IMR-90 (cell line): ENCODE measurements around the gene PCCB. TPM values are rescaled to one million over a fixed set of nuclear protein-coding genes. Genes with fewer than 3 reads are reported as not detected.

Experiments used
- ATAC-seq: fragments of 200-7000 bp; cut with Tn5 transposase; 2 replicates; pipeline ENCODE4 v1.9.1; 2020; ENCODE audit warnings: low read depth, mild to moderate bottlenecking, moderate library complexity
- BruUV-seq: library from RNA; stranded (reverse); fragments of 400-500 nt; replicated peaks from 2 replicates; lab custom pipeline; 2021; lab: Mats Ljungman, UMichigan
- CTCF ChIA-PET: fragments of 300-600 bp; formaldehyde crosslinking; extraction: SDS; loops from one replicate; lab custom pipeline; 2021; ENCODE audit warnings: antibody characterized with exemption; lab: Yijun Ruan, JAX
- POLR2A ChIA-PET: fragments of 300-600 bp; sonication (Branson Sonifier 250); formaldehyde crosslinking; loops from one replicate; lab custom pipeline; 2022; ENCODE audit warnings: antibody characterized with exemption; ENCODE audit not compliant: unreplicated experiment; lab: Charles Lee
- DNase-seq: peaks from one replicate; pipeline ENCODE4 v3.0.0; 2013
- H2AFZ ChIP-seq: replicated peaks from 2 replicates; pipeline ENCODE3; 2013; ENCODE audit warnings: low read length, mild to moderate bottlenecking; ENCODE audit not compliant: poor library complexity
- H2AK5ac ChIP-seq: 2 replicates; pipeline ENCODE4 v1.6.1; 2013; ENCODE audit warnings: low read depth, low read length, inconsistent platforms
- H2AK9ac ChIP-seq: replicated peaks from 2 replicates; pipeline ENCODE3; 2013; ENCODE audit warnings: mild to moderate bottlenecking, low read depth, low read length, moderate library complexity; ENCODE audit not compliant: poor library complexity
- H2BK120ac ChIP-seq: 2 replicates; pipeline ENCODE4 v1.6.1; 2013; ENCODE audit warnings: low read depth, low read length, inconsistent platforms
- H2BK15ac ChIP-seq: 3 replicates; pipeline ENCODE4 v1.6.1; 2013; ENCODE audit warnings: low read depth, low read length, inconsistent platforms
- H2BK20ac ChIP-seq: 2 replicates; pipeline ENCODE4 v1.6.1; 2013; ENCODE audit warnings: low read depth, mild to moderate bottlenecking, inconsistent platforms, low read length, moderate library complexity
- H2BK5ac ChIP-seq: 2 replicates; pipeline ENCODE4 v1.6.1; 2013; ENCODE audit warnings: mild to moderate bottlenecking, low read depth, low read length, inconsistent platforms; ENCODE audit not compliant: poor library complexity, severe bottlenecking
- H3K14ac ChIP-seq: replicated peaks from 2 replicates; pipeline ENCODE4 v1.6.1; 2013; ENCODE audit warnings: low read depth, low read length, inconsistent platforms
- H3K18ac ChIP-seq: 2 replicates; pipeline ENCODE4 v1.6.1; 2013; ENCODE audit warnings: low read depth, low read length, control low read depth
- H3K23ac ChIP-seq: 2 replicates; pipeline ENCODE4 v1.6.1; 2013; ENCODE audit warnings: low read depth, low read length, inconsistent platforms
- H3K27ac ChIP-seq: 2 replicates; pipeline ENCODE4 v1.5.1; 2013; ENCODE audit warnings: mild to moderate bottlenecking, control low read depth, low read length; ENCODE audit not compliant: insufficient read depth
- H3K27me3 ChIP-seq: 2 replicates; pipeline ENCODE4 v1.6.1; 2013; ENCODE audit warnings: low read length; ENCODE audit not compliant: control insufficient read depth, insufficient read depth
- H3K36me3 ChIP-seq: 2 replicates; pipeline ENCODE4 v1.6.1; 2013; ENCODE audit warnings: low read length, mixed read lengths; ENCODE audit not compliant: control insufficient read depth, insufficient read depth
- H3K4ac ChIP-seq: 2 replicates; pipeline ENCODE4 v1.6.1; 2013; ENCODE audit warnings: low read depth, low read length, inconsistent platforms
- H3K4me1 ChIP-seq: 2 replicates; pipeline ENCODE4 v1.6.1; 2013; ENCODE audit warnings: low read length, mixed read lengths; ENCODE audit not compliant: control insufficient read depth, insufficient read depth
- H3K4me2 ChIP-seq: 2 replicates; pipeline ENCODE4 v1.6.1; 2013; ENCODE audit warnings: low read depth, mild to moderate bottlenecking, control low read depth, low read length, moderate library complexity
- H3K4me3 ChIP-seq: 2 replicates; pipeline ENCODE4 v1.5.1; 2013; ENCODE audit warnings: low read depth, mild to moderate bottlenecking, control low read depth, low read length, moderate library complexity; ENCODE audit not compliant: insufficient read depth
- H3K56ac ChIP-seq: 2 replicates; pipeline ENCODE4 v1.6.1; 2013; ENCODE audit warnings: low read length, inconsistent platforms; ENCODE audit not compliant: insufficient read depth; ENCODE audit errors: extremely low read depth
- H3K79me1 ChIP-seq, 2 experiments: 2 replicates each; pipeline ENCODE4 v1.6.1; 2013; ENCODE audit warnings: low read length in 2 of 2, inconsistent platforms in 1 of 2, low read depth in 1 of 2
- H3K9ac ChIP-seq: 2 replicates; pipeline ENCODE4 v1.6.1; 2013; ENCODE audit warnings: low read depth, low read length, control low read depth
- H3K9me1 ChIP-seq: 2 replicates; pipeline ENCODE4 v1.6.1; 2013; ENCODE audit warnings: low read length, inconsistent platforms; ENCODE audit not compliant: insufficient read depth
- H3K9me3 ChIP-seq: 2 replicates; pipeline ENCODE4 v1.6.1; 2013; ENCODE audit warnings: low read length; ENCODE audit not compliant: control insufficient read depth, insufficient read depth
- H4K20me1 ChIP-seq: 2 replicates; pipeline ENCODE4 v1.6.1; 2013; ENCODE audit warnings: low read length, inconsistent platforms; ENCODE audit not compliant: insufficient read depth
- H4K5ac ChIP-seq: 2 replicates; pipeline ENCODE4 v1.6.1; 2013; ENCODE audit warnings: mild to moderate bottlenecking, low read depth, low read length, control low read depth
- H4K8ac ChIP-seq, 2 experiments: 2 replicates each; pipeline ENCODE4 v1.6.1; 2013; ENCODE audit warnings: low read depth in 2 of 2, low read length in 2 of 2, control low read depth in 1 of 2, inconsistent platforms in 1 of 2
- H4K91ac ChIP-seq: 2 replicates; pipeline ENCODE4 v1.6.1; 2013; ENCODE audit warnings: low read depth, low read length, inconsistent platforms; ENCODE audit not compliant: insufficient read depth
- FOS ChIP-seq: fragments of 150-350 bp; IDR thresholded peaks from 2 replicates; pipeline ENCODE4 v1.6.1; 2016; ENCODE audit warnings: low read depth, low read length
- MAFK ChIP-seq: IDR thresholded peaks from 2 replicates; pipeline ENCODE4 v1.6.1; 2012; ENCODE audit warnings: low read depth, low read length, improper control_type of control experiment
- RAD21 ChIP-seq: IDR thresholded peaks from 2 replicates; pipeline ENCODE4 v1.6.1; 2012; ENCODE audit warnings: low read length, improper control_type of control experiment
- WGBS, 2 experiments: methylation state at CpG; one replicate each; pipeline versions ENCODE4 v1.1.5 to v1.1.7; 2013; ENCODE audit warnings: missing lambda C conversion rate in 2 of 2; ENCODE audit not compliant: insufficient read length in 1 of 2; ENCODE audit errors: extremely low coverage in 2 of 2; 5-methylcytosine and 5-hydroxymethylcytosine counted together
- dilution Hi-C: fragments of 300-500 bp; cut with HindIII; formaldehyde crosslinking; loops from one replicate; pipeline ENCODE4 v1.14.3; 2018; ENCODE audit warnings: low sequenced_read_pairs; ENCODE audit not compliant: unreplicated experiment
- in situ Hi-C: fragments of 300-500 bp; cut with MboI; formaldehyde crosslinking; loops from 3 replicates; pipeline ENCODE4 v1.14.3; 2019; ENCODE audit warnings: low sequenced_read_pairs, inconsistent platforms, mixed read lengths
- intact Hi-C: fragments of 100-400 bp; cut with micrococcal nuclease; formaldehyde crosslinking; loops from 2 replicates; pipeline ENCODE4 v1.10.0; 2022
- polyA plus RNA-seq, 3 experiments: library from polyadenylated mRNA; depleted of rRNA; stranded (reverse); fragments of >200 nt; gene quantifications; 2 replicates each; pipeline ENCODE4 v1.2.3, GENCODE V29; 2012; ENCODE audit warnings: low replicate concordance in 1 of 3
- total RNA-seq: library from RNA; depleted of rRNA; stranded (reverse); fragments of >200 nt; gene quantifications from 2 replicates; pipeline ENCODE4 v1.2.3, GENCODE V29; 2012

PCCB gene
- total and polyA plus RNA-seq, 2 of the 4 experiments (the other 2 are of a cell fraction), result 40.5 to 76.2 TPM

DNA sequence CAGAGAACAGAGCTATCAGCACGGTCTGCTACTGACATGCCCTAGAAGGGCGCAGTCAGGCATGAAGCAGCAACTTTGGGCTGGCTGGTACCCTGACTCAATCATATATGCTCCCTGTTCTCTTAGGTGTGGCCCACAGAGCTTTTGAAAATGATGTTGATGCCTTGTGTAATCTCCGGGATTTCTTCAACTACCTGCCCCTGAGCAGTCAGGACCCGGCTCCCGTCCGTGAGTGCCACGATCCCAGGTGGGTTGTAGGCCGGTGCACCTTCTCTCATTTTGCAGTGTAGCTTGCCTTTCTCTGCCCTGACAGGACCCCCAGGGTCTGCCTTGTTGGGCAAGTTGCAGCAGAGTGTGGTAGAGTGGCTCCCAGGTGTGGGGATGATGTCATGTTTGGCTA is 47.7 kb downstream of the PCCB start:
- no peak overlapping the region for H2AK5ac ChIP-seq
- POLR2A ChIA-PET, result no interaction called here
- in situ Hi-C loops (no loop called here), intact Hi-C loops (no loop called here), dilution Hi-C loops (no loop called here)
- no peak for DNase-seq
- H3K4me3 ChIP-seq, result no peak overlapping the region
- H3K9me1 ChIP-seq, result 0 out of 2 replicates have a peak, but pooled peaks cover 3% of the 10 kb centered on the region
- H3K4ac ChIP-seq, result no peak overlapping the region
- H3K9me3 ChIP-seq, result no peaks in the 10 kb centered on the region
- no peak overlapping the region for H4K8ac ChIP-seq
- H3K14ac ChIP-seq, result no peak overlapping the region
- H3K27ac ChIP-seq, result no peak overlapping the region
- H3K79me1 ChIP-seq, result 0 out of 4 replicates have a peak, but pooled peaks cover 0 to 2% of the 10 kb centered on the region in 2 experiments
- H3K4me2 ChIP-seq, result no peak overlapping the region
- no peaks in the 10 kb centered on the region for H4K20me1 ChIP-seq
- no TSS peak for BruUV-seq
- no peak for ATAC-seq
- no peak overlapping the region for H2BK20ac ChIP-seq
- CTCF ChIA-PET, result no interaction called here
- no peak for TF ChIP-seq FOS
- no peak for TF ChIP-seq RAD21
- no peak for TF ChIP-seq MAFK
- H3K4me1 ChIP-seq, result no peaks in the 10 kb centered on the region
- H2BK15ac ChIP-seq, result no peak overlapping the region
- 95% methylated on average over 4 of the region's 8 CpGs; no CpG with 5 or more reads in 1 of the 2 experiments for WGBS, 2 experiments
- peaks cover 21% of the 10 kb centered on the region for H3K36me3 ChIP-seq
- no peak overlapping the region for H2AK9ac ChIP-seq
- no peaks in the 10 kb centered on the region for H3K27me3 ChIP-seq
- no peak overlapping the region for H4K91ac ChIP-seq
- no peak overlapping the region for H2BK120ac ChIP-seq
- H2BK5ac ChIP-seq, result no peak overlapping the region
- no peak overlapping the region for H3K9ac ChIP-seq
- no peak overlapping the region for H3K18ac ChIP-seq
- H3K23ac ChIP-seq, result no peak overlapping the region
- no peak overlapping the region for H2AFZ ChIP-seq
- no peak overlapping the region for H3K56ac ChIP-seq
- no peak overlapping the region for H4K5ac ChIP-seq
